SU-DHL-6 (cell line): ENCODE data around the gene RNF166.

Experiments used
- CTCF ChIP-seq: fragments of 200-600 bp; sonication (generic); IDR thresholded peaks from one replicate; pipeline ENCODE4 v1.5.1; 2017; ENCODE audit warnings: antibody characterized with exemption, mild to moderate bottlenecking, low read length, moderate library complexity; ENCODE audit not compliant: insufficient read depth, poor library complexity, severe bottlenecking
- EZH2phosphoT487 ChIP-seq: fragments of 200-600 bp; sonication (generic), shearing (Covaris generic); conservative IDR thresholded peaks from 2 replicates; pipeline ENCODE4 v1.6.1; 2018; ENCODE audit warnings: mild to moderate bottlenecking, antibody characterized with exemption, low read length, moderate library complexity, mixed read lengths

GRCh38 chr16:88651276-88651988 is 54.8 kb downstream of the RNF166 start:
- no peak for TF ChIP-seq CTCF
- TF ChIP-seq EZH2phosphoT487 = no peak
